Measurements from ENCODE around the gene MTG2. TPM values are rescaled to one million over a fixed set of nuclear protein-coding genes. Genes with fewer than 3 reads are reported as not detected.

The MTG2 gene
- total and polyA plus RNA-seq, 2 of the 13 experiments (the other 11 are each of a cell fraction or from before 2014, with no cell fraction given): 20.4 to 37.8 TPM

- 0 out of 2 replicates have a peak, but pooled peaks have one; percentile 20 for TF ChIP-seq ARID5B (CRISPR knock-in tag; IDR thresholded peaks at IDR 0.05)
- TF ChIP-seq LBX2 (CRISPR knock-in tag; IDR thresholded peaks at IDR 0.05; ENCODE audit: borderline replicate concordance): peak; percentile 73; the same call in 1 of the 2 replicates
- TF ChIP-seq HNRNPLL (IDR thresholded peaks at IDR 0.05; ENCODE audit: low read depth, low read length, poor library complexity, severe bottlenecking): no peak
- peak; percentile 62; the same call in 1 of the 2 replicates for TF ChIP-seq ELF1 (CRISPR knock-in tag; IDR thresholded peaks at IDR 0.05)
- no peak for TF ChIP-seq THRA (CRISPR knock-in tag; IDR thresholded peaks at IDR 0.05; ENCODE audit: borderline replicate concordance)
- no peak for TF ChIP-seq ZNF335 (CRISPR knock-in tag; IDR thresholded peaks at IDR 0.05)
- TF ChIP-seq RFX1 (IDR thresholded peaks at IDR 0.05): no peak
- TF ChIP-seq TEAD2 (CRISPR knock-in tag; IDR thresholded peaks at IDR 0.05): no peak
- TF ChIP-seq SMAD3 (CRISPR knock-in tag; IDR thresholded peaks at IDR 0.05): no peak
- peak; percentile 40; the same call in 1 of the 2 replicates for TF ChIP-seq SAP130 (CRISPR knock-in tag; IDR thresholded peaks at IDR 0.05; ENCODE audit: low read depth)
- TF ChIP-seq NFRKB (IDR thresholded peaks at IDR 0.05): no peak
- TF ChIP-seq ZNF558 (CRISPR knock-in tag; IDR thresholded peaks at IDR 0.05; ENCODE audit: borderline replicate concordance): peak; percentile 52; the same call in 1 of the 2 replicates
- TF ChIP-seq GPN1 (CRISPR knock-in tag; IDR thresholded peaks at IDR 0.05; ENCODE audit: borderline replicate concordance): peak; percentile 89; the same call in 1 of the 2 replicates
- TF ChIP-seq ZNF574 (CRISPR knock-in tag; IDR thresholded peaks at IDR 0.05): 0 out of 2 replicates have a peak, but pooled peaks have one; percentile 10
- TF ChIP-seq ADNP (CRISPR knock-in tag; IDR thresholded peaks at IDR 0.05): no peak
- no peak for TF ChIP-seq CBFB (CRISPR knock-in tag; IDR thresholded peaks at IDR 0.05)
- 0 out of 2 replicates have a peak, but pooled peaks have one; percentile 28 for TF ChIP-seq CREB3 (CRISPR knock-in tag; IDR thresholded peaks at IDR 0.05)
- TF ChIP-seq PLSCR1 (CRISPR knock-in tag; IDR thresholded peaks at IDR 0.05; ENCODE audit: borderline replicate concordance): no peak
Measured at GRCh38 chr20:62238569-62239277, 55.9 kb downstream of the MTG2 start (continued).

All from HepG2 (cell line).